T1000 (cell line): ENCODE measurements around the gene SATB2.
A peak's percentile ranks its signal among the peaks of the same experiment; 100 is the strongest.

Experiments
- DNase-seq: peaks from one replicate; lab custom pipeline; 2025; ENCODE audit warnings: mixed read lengths; lab: John Stamatoyannopoulos, UW

SATB2 gene

GRCh38 chr2:199257261-199258224, 200.2 kb downstream of the SATB2 start:
- no peak for DNase-seq

GRCh38 chr2:199230091-199230490, 227.6 kb downstream of the SATB2 start:
- DNase-seq: no peak

GRCh38 chr2:199228887-199229819, 228.6 kb downstream of the SATB2 start:
- DNase-seq: peak; percentile 77

GRCh38 chr2:199223791-199224190, 233.9 kb downstream of the SATB2 start:
- DNase-seq: peak; percentile 17

GRCh38 chr2:199220920-199221319, 236.8 kb downstream of the SATB2 start:
- DNase-seq: no peak

GRCh38 chr2:199219551-199219950, 238.2 kb downstream of the SATB2 start:
- no peak for DNase-seq
